SK-N-SH treated with all-trans-retinoic acid at 6 μM for 48 hours (cell line): Measurements from ENCODE around the gene PSRC1.

Source experiments
- ATAC-seq: fragments of 200-7000 bp; cut with Tn5 transposase; 3 replicates; pipeline ENCODE4 v1.9.1; 2020; ENCODE audit warnings: mild to moderate bottlenecking, moderate library complexity
- ARNTL ChIP-seq: fragments of 450-650 bp; formaldehyde crosslinking; IDR thresholded peaks from 2 replicates; pipeline ENCODE4 v1.5.0; 2020; ENCODE audit warnings: low read depth, mild to moderate bottlenecking, moderate library complexity, borderline replicate concordance
- BACH2 ChIP-seq: fragments of 250-450 bp; sonication (Bioruptor Pico); IDR thresholded peaks from 2 replicates; pipeline ENCODE4 v1.9.0; 2021; ENCODE audit warnings: mild to moderate bottlenecking, borderline replicate concordance
- CSDC2 ChIP-seq: fragments of 250-450 bp; sonication (Bioruptor Pico); IDR thresholded peaks from 2 replicates; pipeline ENCODE4 v1.5.0; 2020; ENCODE audit warnings: mild to moderate bottlenecking, moderate library complexity
- CSRNP3 ChIP-seq: fragments of 250-450 bp; sonication (Bioruptor Pico); IDR thresholded peaks from 2 replicates; pipeline ENCODE4 v1.5.1; 2021; ENCODE audit warnings: mild to moderate bottlenecking, moderate library complexity
- GLIS3 ChIP-seq: fragments of 250-450 bp; sonication (Bioruptor Pico); IDR thresholded peaks from 2 replicates; pipeline ENCODE4 v1.5.0; 2020; ENCODE audit warnings: mild to moderate bottlenecking, moderate library complexity
- ISL1 ChIP-seq: fragments of 250-450 bp; sonication (Bioruptor Pico); IDR thresholded peaks from 2 replicates; pipeline ENCODE4 v2.1.2; 2022; ENCODE audit warnings: mild to moderate bottlenecking, moderate library complexity
- OSR1 ChIP-seq: fragments of 250-450 bp; sonication (Bioruptor Pico); IDR thresholded peaks from 2 replicates; pipeline ENCODE4 v1.8.0; 2022; ENCODE audit warnings: moderate library complexity, mild to moderate bottlenecking, inconsistent platforms
- PATZ1 ChIP-seq: fragments of 250-450 bp; sonication (Bioruptor Pico); IDR thresholded peaks from 2 replicates; pipeline ENCODE4 v1.8.0; 2020; ENCODE audit warnings: mild to moderate bottlenecking, moderate library complexity, borderline replicate concordance
- POU6F1 ChIP-seq: fragments of 250-450 bp; sonication (Bioruptor Pico); IDR thresholded peaks from 2 replicates; pipeline ENCODE4 v1.8.0; 2021; ENCODE audit warnings: low read depth, mild to moderate bottlenecking, moderate library complexity, borderline replicate concordance
- PPARA ChIP-seq: fragments of 250-450 bp; sonication (Bioruptor Pico); IDR thresholded peaks from 2 replicates; pipeline ENCODE4 v1.5.0; 2020; ENCODE audit warnings: mild to moderate bottlenecking, borderline replicate concordance
- RARB ChIP-seq: fragments of 250-450 bp; sonication (Bioruptor Pico); IDR thresholded peaks from 2 replicates; pipeline ENCODE4 v1.8.0; 2021; ENCODE audit warnings: mild to moderate bottlenecking, moderate library complexity
- SNAI2 ChIP-seq: fragments of 250-450 bp; sonication (Bioruptor Pico); IDR thresholded peaks from 2 replicates; pipeline ENCODE4 v1.5.0; 2020; ENCODE audit warnings: mild to moderate bottlenecking, moderate library complexity
- TCF4 ChIP-seq: fragments of 250-450 bp; sonication (Bioruptor Pico); IDR thresholded peaks from 2 replicates; pipeline ENCODE4 v1.8.0; 2021; ENCODE audit warnings: mild to moderate bottlenecking, moderate library complexity, borderline replicate concordance
- TSHZ2 ChIP-seq: fragments of 250-450 bp; sonication (Bioruptor Pico); IDR thresholded peaks from 2 replicates; pipeline ENCODE4 v1.5.0; 2020; ENCODE audit warnings: mild to moderate bottlenecking, moderate library complexity
- ZNF565 ChIP-seq: fragments of 450-650 bp; formaldehyde crosslinking; conservative IDR thresholded peaks from 2 replicates; pipeline ENCODE4 v1.5.0; 2020; ENCODE audit warnings: low read depth, mild to moderate bottlenecking, moderate library complexity
- ZNF70 ChIP-seq: fragments of 450-650 bp; formaldehyde crosslinking; IDR thresholded peaks from 2 replicates; pipeline ENCODE4 v1.5.0; 2020; ENCODE audit warnings: mild to moderate bottlenecking, moderate library complexity
- ZNF8 ChIP-seq: fragments of 450-650 bp; formaldehyde crosslinking; IDR thresholded peaks from 2 replicates; pipeline ENCODE4 v1.5.0; 2020; ENCODE audit warnings: mild to moderate bottlenecking, moderate library complexity

Gene PSRC1

GRCh38 chr1:109252893-109253802 lies 29.8 kb downstream of the PSRC1 start (continued):
- TF ChIP-seq CSRNP3 (CRISPR knock-in tag) (no peak), BACH2 (CRISPR knock-in tag) (no peak)
- TF ChIP-seq, all 23 proteins: peak for 0

GRCh38 chr1:109252167-109252892 lies 30.6 kb downstream of the PSRC1 start:
- no peak for ATAC-seq
- no peak for TF ChIP-seq OSR1 (CRISPR knock-in tag)
- TF ChIP-seq TCF4 (CRISPR knock-in tag) = no peak
- no peak for TF ChIP-seq PPARA (CRISPR knock-in tag)
- no peak for TF ChIP-seq RARB (CRISPR knock-in tag)
- TF ChIP-seq ZNF8 (CRISPR knock-in tag) = no peak
- TF ChIP-seq CSDC2 (CRISPR knock-in tag) = no peak
- TF ChIP-seq ARNTL (CRISPR knock-in tag) = no peak
- no peak for TF ChIP-seq TSHZ2
- TF ChIP-seq PATZ1 (CRISPR knock-in tag) = no peak
- no peak for TF ChIP-seq ISL1
- no peak for TF ChIP-seq BACH2 (CRISPR knock-in tag)

DNA sequence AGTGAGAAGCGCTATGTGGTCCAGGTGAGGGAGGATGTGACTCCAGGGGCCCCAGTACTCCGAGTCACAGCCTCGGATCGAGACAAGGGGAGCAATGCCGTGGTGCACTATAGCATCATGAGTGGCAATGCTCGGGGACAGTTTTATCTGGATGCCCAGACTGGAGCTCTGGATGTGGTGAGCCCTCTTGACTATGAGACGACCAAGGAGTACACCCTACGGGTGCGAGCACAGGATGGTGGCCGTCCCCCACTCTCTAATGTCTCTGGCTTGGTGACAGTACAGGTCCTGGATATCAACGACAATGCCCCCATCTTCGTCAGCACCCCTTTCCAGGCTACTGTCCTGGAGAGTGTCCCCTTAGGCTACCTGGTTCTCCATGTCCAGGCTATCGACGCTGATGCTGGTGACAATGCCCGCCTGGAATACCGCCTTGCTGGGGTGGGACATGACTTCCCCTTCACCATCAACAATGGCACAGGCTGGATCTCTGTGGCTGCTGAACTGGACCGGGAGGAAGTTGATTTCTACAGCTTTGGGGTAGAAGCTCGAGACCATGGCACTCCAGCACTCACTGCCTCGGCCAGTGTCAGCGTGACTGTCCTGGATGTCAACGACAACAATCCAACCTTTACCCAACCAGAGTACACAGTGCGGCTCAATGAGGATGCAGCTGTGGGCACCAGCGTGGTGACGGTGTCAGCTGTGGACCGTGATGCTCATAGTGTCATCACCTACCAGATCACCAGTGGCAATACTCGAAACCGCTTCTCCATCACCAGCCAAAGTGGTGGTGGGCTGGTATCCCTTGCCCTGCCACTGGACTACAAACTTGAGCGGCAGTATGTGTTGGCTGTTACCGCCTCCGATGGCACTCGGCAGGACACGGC lies 31.4 kb downstream of the PSRC1 start:
- TF ChIP-seq SNAI2 (CRISPR knock-in tag) (no peak), ZNF565 (CRISPR knock-in tag) (no peak), ZNF70 (CRISPR knock-in tag) (no peak), POU6F1 (CRISPR knock-in tag) (no peak), GLIS3 (CRISPR knock-in tag) (no peak), ZNF8 (CRISPR knock-in tag) (no peak), TSHZ2 (no peak), OSR1 (CRISPR knock-in tag) (no peak), ARNTL (CRISPR knock-in tag) (no peak)
- TF ChIP-seq, all 23 proteins: peak for 0
- no peak for ATAC-seq
